Measurements from ENCODE around the gene CCN6. TPM values are rescaled to one million over a fixed set of nuclear protein-coding genes. Genes with fewer than 3 reads are reported as not detected.

Gene CCN6
- total and polyA plus RNA-seq, 8 donors = not detected

DNA sequence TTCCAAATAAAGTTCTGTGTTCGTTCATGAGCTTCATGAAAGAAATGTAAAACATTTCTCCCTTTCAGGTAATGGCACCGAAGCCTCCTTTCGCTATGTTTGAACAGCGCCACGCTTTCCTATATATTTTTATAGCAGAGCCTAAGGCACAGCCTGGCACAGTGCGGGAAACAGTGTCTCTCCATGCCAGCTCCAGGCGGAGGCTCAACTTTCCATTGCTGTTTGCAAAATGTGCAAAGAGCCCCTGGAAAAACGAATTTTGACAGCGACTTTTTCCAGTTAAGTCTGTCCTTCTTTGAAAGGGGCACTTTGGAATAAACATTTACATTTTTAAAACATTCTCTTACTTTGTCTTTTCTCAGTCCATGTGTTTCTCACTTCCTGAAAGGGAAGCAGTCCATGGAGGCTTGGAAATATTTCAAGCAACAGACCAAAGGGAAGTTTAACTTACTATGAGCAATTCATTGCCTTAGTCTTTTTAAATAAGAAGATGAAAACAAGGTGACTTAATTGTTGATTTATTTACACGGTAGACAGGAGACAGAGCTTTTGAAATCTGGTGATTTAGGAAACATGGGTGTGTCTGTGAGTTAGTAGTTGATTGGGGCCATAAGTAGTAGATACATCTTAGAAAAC is 769 bp downstream of the CCN6 start:
- Histone ChIP-seq H3K4me1 (no peaks in the 10 kb centered on the region), H3K4me3 (no peak overlapping the region)

DNA sequence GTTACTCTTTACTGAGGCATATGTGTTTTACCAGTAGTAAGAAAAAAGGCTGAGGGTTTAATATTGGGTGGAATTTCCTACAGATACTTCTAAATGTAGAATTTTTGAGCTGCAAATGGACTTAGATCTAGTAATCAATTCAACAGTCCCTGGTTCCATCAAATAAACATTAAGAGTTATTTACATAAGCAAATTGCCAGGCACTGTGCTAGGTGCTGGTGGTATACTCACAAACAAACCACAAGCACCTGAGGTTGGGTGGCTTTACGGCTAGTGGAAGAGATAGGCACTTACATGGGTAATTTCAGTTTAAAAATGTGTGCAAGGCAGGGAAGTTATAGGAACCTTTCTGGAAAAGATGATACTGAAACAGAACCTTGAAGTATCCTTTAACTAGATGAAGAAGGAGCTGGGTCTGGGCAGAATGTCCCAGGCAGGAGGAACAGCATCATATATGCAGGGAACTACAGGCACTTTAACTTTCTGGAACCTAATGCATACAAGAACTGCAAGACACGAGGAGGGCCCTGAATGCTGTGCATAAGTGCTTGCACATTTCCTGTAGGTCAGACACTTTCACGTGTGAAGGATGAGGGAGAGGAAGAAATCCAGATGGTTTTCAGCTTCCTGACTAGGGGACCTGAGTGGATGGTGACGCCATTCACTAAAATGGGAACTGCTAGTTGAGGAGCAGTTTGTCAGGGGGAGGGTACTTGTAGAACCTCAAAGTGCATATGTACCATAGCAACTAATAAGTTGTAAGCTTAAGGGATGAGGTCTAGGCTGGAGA is 4.5 kb downstream of the CCN6 start:
- TF ChIP-seq, protein P1, sequence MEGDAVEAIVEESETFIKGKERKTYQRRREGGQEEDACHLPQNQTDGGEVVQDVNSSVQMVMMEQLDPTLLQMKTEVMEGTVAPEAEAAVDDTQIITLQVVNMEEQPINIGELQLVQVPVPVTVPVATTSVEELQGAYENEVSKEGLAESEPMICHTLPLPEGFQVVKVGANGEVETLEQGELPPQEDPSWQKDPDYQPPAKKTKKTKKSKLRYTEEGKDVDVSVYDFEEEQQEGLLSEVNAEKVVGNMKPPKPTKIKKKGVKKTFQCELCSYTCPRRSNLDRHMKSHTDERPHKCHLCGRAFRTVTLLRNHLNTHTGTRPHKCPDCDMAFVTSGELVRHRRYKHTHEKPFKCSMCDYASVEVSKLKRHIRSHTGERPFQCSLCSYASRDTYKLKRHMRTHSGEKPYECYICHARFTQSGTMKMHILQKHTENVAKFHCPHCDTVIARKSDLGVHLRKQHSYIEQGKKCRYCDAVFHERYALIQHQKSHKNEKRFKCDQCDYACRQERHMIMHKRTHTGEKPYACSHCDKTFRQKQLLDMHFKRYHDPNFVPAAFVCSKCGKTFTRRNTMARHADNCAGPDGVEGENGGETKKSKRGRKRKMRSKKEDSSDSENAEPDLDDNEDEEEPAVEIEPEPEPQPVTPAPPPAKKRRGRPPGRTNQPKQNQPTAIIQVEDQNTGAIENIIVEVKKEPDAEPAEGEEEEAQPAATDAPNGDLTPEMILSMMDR (IDR thresholded peaks at IDR 0.05) = no peak
- intact Hi-C loops (cut with DNase I) = no loop called here
- no peak for DNase-seq
- Histone ChIP-seq H3K27me3 (no peaks in the 10 kb centered on the region), H3K4me3 (no peak overlapping the region), H3K36me3 (no peaks in the 10 kb centered on the region), H3K9me3 (no peaks in the 10 kb centered on the region), H3K27ac (no peak overlapping the region), H3K4me1 (no peaks in the 10 kb centered on the region)
- no peak for FAIRE-seq
- ATAC-seq = no peak
- 58 to 70% methylated on average over 4 of the region's 4 CpGs for WGBS, 2 donors

More for the DNA sequence above, 769 bp downstream of the CCN6 start:
- no peak overlapping the region for H3K27ac ChIP-seq
- ATAC-seq (no peak), DNase-seq (no peak), FAIRE-seq (no peak)
- TF ChIP-seq, protein P1 (IDR thresholded peaks at IDR 0.05) = no peak
- WGBS, 2 donors = 72 to 81% methylated on average over 10 of the region's 10 CpGs
- H3K9me3 ChIP-seq = no peaks in the 10 kb centered on the region
- H3K36me3 ChIP-seq = no peaks in the 10 kb centered on the region
- H3K27me3 ChIP-seq = no peaks in the 10 kb centered on the region
- intact Hi-C loops (cut with DNase I) = no loop called here

DNA sequence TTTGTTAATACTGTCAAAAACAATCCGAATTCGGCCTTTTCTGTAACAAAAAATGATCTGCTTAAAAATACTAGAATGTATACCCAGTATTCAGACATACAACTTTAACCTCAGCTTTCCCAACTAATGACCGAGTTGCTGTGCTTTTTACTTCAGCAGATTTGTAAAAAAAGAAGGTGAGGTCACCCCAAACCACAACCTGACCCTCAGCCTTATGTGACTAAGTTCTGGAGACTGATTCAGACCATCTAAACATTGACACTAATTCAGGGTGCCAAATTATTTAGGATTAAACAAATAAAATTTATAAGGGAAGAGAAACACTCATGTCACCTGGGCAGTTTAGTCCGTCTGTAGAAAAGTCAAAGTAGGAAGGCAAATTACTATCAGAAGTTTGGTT is 7.7 kb downstream of the CCN6 start:
- Histone ChIP-seq H3K9me3 (no peaks in the 10 kb centered on the region), H3K27me3 (no peaks in the 10 kb centered on the region), H3K27ac (no peak overlapping the region), H3K4me1 (no peaks in the 10 kb centered on the region), H3K4me3 (no peak overlapping the region), H3K36me3 (no peaks in the 10 kb centered on the region)
- ATAC-seq = no peak
- no peak for FAIRE-seq
- TF ChIP-seq, protein P1 (IDR thresholded peaks at IDR 0.05) = no peak
- 80 to 82% methylated on average over 4 of the region's 4 CpGs for WGBS, 2 donors
- intact Hi-C loops (cut with DNase I) = no loop called here
- no peak for DNase-seq

DNA sequence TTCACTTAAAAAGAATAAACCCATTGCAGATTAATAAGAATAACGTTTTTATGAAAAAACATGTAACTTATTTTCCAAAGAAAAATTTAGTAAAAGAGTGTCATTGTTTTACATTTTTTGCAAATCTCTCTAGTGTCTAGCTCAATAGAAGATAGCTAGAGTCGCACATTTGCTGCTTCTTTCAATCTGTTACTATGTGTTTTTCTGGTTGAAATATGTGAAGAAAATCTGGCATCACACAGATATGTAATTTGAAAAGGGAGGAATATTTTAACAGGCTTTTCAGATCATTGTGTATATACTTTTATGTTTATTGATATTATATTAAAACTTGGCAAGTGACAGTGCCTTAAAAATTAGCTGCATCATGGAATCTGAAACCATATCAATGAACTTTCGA is 9.1 kb downstream of the CCN6 start:
- Histone ChIP-seq H3K4me1 (no peaks in the 10 kb centered on the region), H3K27me3 (no peaks in the 10 kb centered on the region), H3K27ac (no peak overlapping the region), H3K9me3 (no peaks in the 10 kb centered on the region), H3K4me3 (no peak overlapping the region), H3K36me3 (no peaks in the 10 kb centered on the region)
- FAIRE-seq (no peak), ATAC-seq (no peak), DNase-seq (no peak)
- TF ChIP-seq, protein P1 (IDR thresholded peaks at IDR 0.05) = no peak
- intact Hi-C loops (cut with DNase I) = no loop called here
- 67 to 73% methylated on average over 3 of the region's 3 CpGs for WGBS, 2 donors
